Thyroid gland (tissue), 4 donors: ENCODE data around the gene CNTN2.

Source experiments
- POLR2A ChIP-seq, 2 donors: fragments of 450-650 bp; IDR thresholded peaks; one replicate each; pipeline ENCODE4 v1.6.1; 2017; ENCODE audit warnings: antibody characterized with exemption in 2 of 2, mild to moderate bottlenecking in 2 of 2, moderate library complexity in 1 of 2
- TF ChIP-seq, protein P1 (sequence below), 6 experiments: fragments of 200-600 bp in 3 of 6; fragments of 450-650 bp in 3 of 6; sonication (generic) in 3 of 6; IDR thresholded peaks; one replicate each; pipeline ENCODE4 v1.5.1; 2016 to 2019; ENCODE audit warnings: antibody characterized with exemption in 6 of 6, mild to moderate bottlenecking in 2 of 6, inconsistent platforms in 1 of 6, moderate library complexity in 1 of 6

DNA sequence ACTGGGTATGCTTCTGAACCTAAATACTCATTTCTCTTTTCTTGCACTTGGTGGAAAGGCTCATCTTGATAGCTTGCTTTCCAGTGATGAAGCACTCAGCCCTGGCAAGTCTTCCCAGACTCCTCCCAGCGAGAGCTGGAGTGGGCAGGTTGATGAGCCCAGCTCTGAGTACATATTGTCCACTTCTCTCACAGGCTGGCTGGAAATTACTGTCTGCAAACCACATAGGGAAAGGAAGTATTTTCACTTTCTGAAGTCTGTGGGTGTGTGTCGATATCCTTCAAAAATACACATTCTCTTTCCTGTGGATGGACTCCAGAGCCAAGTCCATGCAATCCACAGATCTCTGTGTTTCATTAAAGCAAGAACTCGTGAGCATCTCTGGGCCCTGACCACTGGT is 38.7 kb upstream of the CNTN2 start:
- TF ChIP-seq, protein P1, sequence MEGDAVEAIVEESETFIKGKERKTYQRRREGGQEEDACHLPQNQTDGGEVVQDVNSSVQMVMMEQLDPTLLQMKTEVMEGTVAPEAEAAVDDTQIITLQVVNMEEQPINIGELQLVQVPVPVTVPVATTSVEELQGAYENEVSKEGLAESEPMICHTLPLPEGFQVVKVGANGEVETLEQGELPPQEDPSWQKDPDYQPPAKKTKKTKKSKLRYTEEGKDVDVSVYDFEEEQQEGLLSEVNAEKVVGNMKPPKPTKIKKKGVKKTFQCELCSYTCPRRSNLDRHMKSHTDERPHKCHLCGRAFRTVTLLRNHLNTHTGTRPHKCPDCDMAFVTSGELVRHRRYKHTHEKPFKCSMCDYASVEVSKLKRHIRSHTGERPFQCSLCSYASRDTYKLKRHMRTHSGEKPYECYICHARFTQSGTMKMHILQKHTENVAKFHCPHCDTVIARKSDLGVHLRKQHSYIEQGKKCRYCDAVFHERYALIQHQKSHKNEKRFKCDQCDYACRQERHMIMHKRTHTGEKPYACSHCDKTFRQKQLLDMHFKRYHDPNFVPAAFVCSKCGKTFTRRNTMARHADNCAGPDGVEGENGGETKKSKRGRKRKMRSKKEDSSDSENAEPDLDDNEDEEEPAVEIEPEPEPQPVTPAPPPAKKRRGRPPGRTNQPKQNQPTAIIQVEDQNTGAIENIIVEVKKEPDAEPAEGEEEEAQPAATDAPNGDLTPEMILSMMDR (IDR thresholded peaks at IDR 0.05): no peak
- TF ChIP-seq POLR2A (IDR thresholded peaks at IDR 0.05): no peak
